Upper lobe of right lung (tissue), 1 donor: Measurements from ENCODE around the gene RAPGEF2. TPM values are rescaled to one million over a fixed set of nuclear protein-coding genes. Genes with fewer than 3 reads are reported as not detected.
A peak's percentile ranks its signal among the peaks of the same experiment; 100 is the strongest.

Source experiments
- ATAC-seq: fragments of 200-7000 bp; cut with Tn5 transposase; one replicate; pipeline ENCODE4 v1.9.1; 2020; ENCODE audit warnings: mild to moderate bottlenecking, moderate library complexity
- DNase-seq: peaks from one replicate; pipeline ENCODE4 v3.0.0-alpha.2; 2020
- H3K27ac ChIP-seq: fragments of 200-600 bp; one replicate; pipeline ENCODE4 v1.8.0; 2022
- H3K27me3 ChIP-seq: fragments of 200-600 bp; one replicate; pipeline ENCODE4 v1.8.0; 2022; ENCODE audit warnings: mild to moderate bottlenecking
- H3K36me3 ChIP-seq: fragments of 200-600 bp; one replicate; pipeline ENCODE4 v1.8.0; 2022
- H3K4me1 ChIP-seq: fragments of 200-600 bp; one replicate; pipeline ENCODE4 v1.8.0; 2022
- H3K4me3 ChIP-seq: fragments of 200-600 bp; one replicate; pipeline ENCODE4 v1.8.0; 2022; ENCODE audit warnings: mild to moderate bottlenecking
- H3K9me3 ChIP-seq: fragments of 200-600 bp; one replicate; pipeline ENCODE4 v1.8.0; 2022
- CTCF ChIP-seq: fragments of 200-600 bp; IDR thresholded peaks from one replicate; pipeline ENCODE4 v1.8.0; 2022; ENCODE audit warnings: antibody characterized with exemption
- intact Hi-C: fragments of 100-400 bp; cut with DNase I; formaldehyde crosslinking; loops from one replicate; pipeline ENCODE4 v1.11.0; 2022
- total RNA-seq: library from RNA; stranded (reverse); fragmentation: NEBNext Ultra II Directional; extraction: Animal tissue kit (Norgen Biotek cat#: 25700); gene quantifications from one replicate; pipeline ENCODE4 v1.2.1, GENCODE V29; 2021
- donor health status: DM: no; HTN: yes; CAD: no; lungs with severe emphysema.

Gene RAPGEF2
- total RNA-seq, 1 donor from 2014 or later = 61.3 TPM

- Histone ChIP-seq H3K4me3 (no peak overlapping the region), H3K27ac (no peak overlapping the region), H3K9me3 (no peaks in the 10 kb centered on the region), H3K36me3 (no peaks in the 10 kb centered on the region), H3K27me3 (no peaks in the 10 kb centered on the region), H3K4me1 (peaks cover 5% of the 10 kb centered on the region)
- TF ChIP-seq CTCF = no peak
- DNase-seq (no peak), ATAC-seq (no peak)
- intact Hi-C loops = no loop called here
These were observed 156.1 kb downstream of the RAPGEF2 start for GRCh38 chr4:159258889-159259560.

- DNase-seq (no peak), ATAC-seq (no peak)
- Histone ChIP-seq H3K9me3 (no peaks in the 10 kb centered on the region), H3K27me3 (no peaks in the 10 kb centered on the region), H3K36me3 (no peaks in the 10 kb centered on the region), H3K27ac (no peak overlapping the region), H3K4me1 (peaks cover 18% of the 10 kb centered on the region), H3K4me3 (no peak overlapping the region)
- intact Hi-C loops = no loop called here
- TF ChIP-seq CTCF = no peak
These were observed 161.2 kb downstream of the RAPGEF2 start for GRCh38 chr4:159264057-159264456.

- ATAC-seq = peak; percentile 77
These were observed 164.3 kb downstream of the RAPGEF2 start for GRCh38 chr4:159266981-159267868.

GRCh38 chr4:159267869-159268285 lies 165.0 kb downstream of the RAPGEF2 start:
- no peak for TF ChIP-seq CTCF
- DNase-seq (no peak), ATAC-seq (no peak)
- Histone ChIP-seq H3K27ac (peak overlapping the region; percentile 55), H3K4me1 (peaks cover 22% of the 10 kb centered on the region), H3K9me3 (no peaks in the 10 kb centered on the region), H3K36me3 (no peaks in the 10 kb centered on the region), H3K27me3 (no peaks in the 10 kb centered on the region), H3K4me3 (peak overlapping the region; percentile 35)
- intact Hi-C loops = no loop called here

More at GRCh38 chr4:159266981-159267868, 164.3 kb downstream of the RAPGEF2 start:
- H3K4me3 ChIP-seq = peak overlapping the region; percentile 35
- peak overlapping the region; percentile 55 for H3K27ac ChIP-seq
- no peaks in the 10 kb centered on the region for H3K27me3 ChIP-seq
- no peaks in the 10 kb centered on the region for H3K36me3 ChIP-seq
- intact Hi-C loops = no loop called here
- no peak for TF ChIP-seq CTCF
- H3K4me1 ChIP-seq = peaks cover 22% of the 10 kb centered on the region
- no peaks in the 10 kb centered on the region for H3K9me3 ChIP-seq
- DNase-seq = no peak

- DNase-seq (no peak), ATAC-seq (no peak)
- no peaks in the 10 kb centered on the region for H3K27me3 ChIP-seq
- H3K4me1 ChIP-seq = peaks cover 22% of the 10 kb centered on the region
- peak overlapping the region; percentile 55 for H3K27ac ChIP-seq
- no peak overlapping the region for H3K4me3 ChIP-seq
- no peaks in the 10 kb centered on the region for H3K9me3 ChIP-seq
- intact Hi-C loops = no loop called here
- H3K36me3 ChIP-seq = no peaks in the 10 kb centered on the region
- no peak for TF ChIP-seq CTCF
These were observed 165.7 kb downstream of the RAPGEF2 start for GRCh38 chr4:159268607-159269006.
